GM08714 (cell line): ENCODE data around the gene TNFSF13.
A peak's percentile ranks its signal among the peaks of the same experiment; 100 is the strongest.

ENCODE experiments used
- H3K4me3 ChIP-seq: fragments of 200-500 bp; sonication (Bioruptor generic); 2 replicates; pipeline ENCODE4 v1.5.1; 2014; ENCODE audit warnings: mild to moderate bottlenecking, low read length, inconsistent platforms
- ZNF274 ChIP-seq: IDR thresholded peaks from 2 replicates; pipeline ENCODE4 v1.6.1; 2012; ENCODE audit warnings: mild to moderate bottlenecking, low read depth, low read length

The TNFSF13 gene

GRCh38 chr17:7559320-7560171, 996 bp downstream of the TNFSF13 start:
- H3K4me3 ChIP-seq: peak overlapping the region; percentile 43; the same call in 1 of the 2 replicates
- no peak for TF ChIP-seq ZNF274

- H3K4me3 ChIP-seq: no peak overlapping the region; the same call in 1 of the 2 replicates
- no peak for TF ChIP-seq ZNF274
Observed at GRCh38 chr17:7560172-7561027, 1.9 kb downstream of the TNFSF13 start.

GRCh38 chr17:7561028-7561575, 2.6 kb downstream of the TNFSF13 start:
- no peak for TF ChIP-seq ZNF274
- peak overlapping the region; percentile 93 for H3K4me3 ChIP-seq

- H3K4me3 ChIP-seq: peak within 1 kb of the TSS; percentile 93
- no peak for TF ChIP-seq ZNF274
Observed at GRCh38 chr17:7561589-7562207, 3.1 kb downstream of the TNFSF13 start, which contains the start of gene SENP3. Gene SENP3, plus strand, starts transcription at chr17:7561919. Its CDS starts 1,158 bp downstream, at chr17:7563077.

- H3K4me3 ChIP-seq: peak overlapping the region; percentile 93
Observed at GRCh38 chr17:7562208-7562605, 3.7 kb downstream of the TNFSF13 start.

GRCh38 chr17:7563115-7563869, 4.7 kb downstream of the TNFSF13 start:
- peak overlapping the region; percentile 93; the same call in 1 of the 2 replicates for H3K4me3 ChIP-seq
- no peak for TF ChIP-seq ZNF274

More at GRCh38 chr17:7562208-7562605, 3.7 kb downstream of the TNFSF13 start:
- TF ChIP-seq ZNF274: no peak

- TF ChIP-seq ZNF274: no peak
- H3K4me3 ChIP-seq: no peak overlapping the region
Observed at GRCh38 chr17:7569571-7569970, 11.0 kb downstream of the TNFSF13 start.

GRCh38 chr17:7570351-7570750, 11.8 kb downstream of the TNFSF13 start:
- TF ChIP-seq ZNF274: no peak
- no peak overlapping the region for H3K4me3 ChIP-seq

GRCh38 chr17:7572338-7572587, 13.7 kb downstream of the TNFSF13 start:
- H3K4me3 ChIP-seq: peak overlapping the region; percentile 78
- no peak for TF ChIP-seq ZNF274

GRCh38 chr17:7572588-7573323, 14.2 kb downstream of the TNFSF13 start:
- peak overlapping the region; percentile 98 for H3K4me3 ChIP-seq
- no peak for TF ChIP-seq ZNF274

GRCh38 chr17:7573324-7574080, 15.0 kb downstream of the TNFSF13 start:
- peak overlapping the region; percentile 98 for H3K4me3 ChIP-seq
- no peak for TF ChIP-seq ZNF274
